Chondrocyte (in vitro differentiated cells): ENCODE measurements around the gene TPGS1. TPM values are rescaled to one million over a fixed set of nuclear protein-coding genes. Genes with fewer than 3 reads are reported as not detected.
A peak's percentile ranks its signal among the peaks of the same experiment; 100 is the strongest.

Experiments used
- DNase-seq: peaks from one replicate; pipeline ENCODE4 v3.0.0; 2021; ENCODE audit warnings: mixed read lengths, low spot score
- H3K27ac Mint-ChIP-seq: one replicate; pipeline ENCODE4 v1.8.0; 2021; ENCODE audit warnings: mild to moderate bottlenecking, moderate library complexity, mixed read lengths; ENCODE audit not compliant: unreplicated experiment
- H3K27me3 Mint-ChIP-seq: 2 replicates; pipeline ENCODE4 v1.8.0; 2021; ENCODE audit warnings: low read depth, mixed read lengths
- H3K36me3 Mint-ChIP-seq: 2 replicates; pipeline ENCODE4 v1.8.0; 2021; ENCODE audit warnings: low read depth, mixed read lengths
- H3K4me1 Mint-ChIP-seq: 2 replicates; pipeline ENCODE4 v1.8.0; 2021; ENCODE audit warnings: low read depth, mild to moderate bottlenecking, mixed read lengths
- H3K4me3 Mint-ChIP-seq: one replicate; pipeline ENCODE4 v1.8.0; 2021; ENCODE audit warnings: mild to moderate bottlenecking, moderate library complexity, mixed read lengths; ENCODE audit not compliant: unreplicated experiment
- H3K9me3 Mint-ChIP-seq: 2 replicates; pipeline ENCODE4 v1.8.0; 2021; ENCODE audit warnings: low read depth, mixed read lengths
- total RNA-seq: library from RNA; stranded (reverse); gene quantifications from 3 replicates; pipeline ENCODE4 v1.2.1, GENCODE V29; 2021
- TF ChIP-seq, protein P1 (sequence below): fragments of 200-600 bp; sonication (generic); IDR thresholded peaks from 2 replicates; pipeline ENCODE4 v1.5.0; 2021; ENCODE audit warnings: antibody characterized with exemption, mild to moderate bottlenecking, moderate library complexity

The TPGS1 gene
- total RNA-seq, 1 donor from 2014 or later = 22.6 TPM

DNA sequence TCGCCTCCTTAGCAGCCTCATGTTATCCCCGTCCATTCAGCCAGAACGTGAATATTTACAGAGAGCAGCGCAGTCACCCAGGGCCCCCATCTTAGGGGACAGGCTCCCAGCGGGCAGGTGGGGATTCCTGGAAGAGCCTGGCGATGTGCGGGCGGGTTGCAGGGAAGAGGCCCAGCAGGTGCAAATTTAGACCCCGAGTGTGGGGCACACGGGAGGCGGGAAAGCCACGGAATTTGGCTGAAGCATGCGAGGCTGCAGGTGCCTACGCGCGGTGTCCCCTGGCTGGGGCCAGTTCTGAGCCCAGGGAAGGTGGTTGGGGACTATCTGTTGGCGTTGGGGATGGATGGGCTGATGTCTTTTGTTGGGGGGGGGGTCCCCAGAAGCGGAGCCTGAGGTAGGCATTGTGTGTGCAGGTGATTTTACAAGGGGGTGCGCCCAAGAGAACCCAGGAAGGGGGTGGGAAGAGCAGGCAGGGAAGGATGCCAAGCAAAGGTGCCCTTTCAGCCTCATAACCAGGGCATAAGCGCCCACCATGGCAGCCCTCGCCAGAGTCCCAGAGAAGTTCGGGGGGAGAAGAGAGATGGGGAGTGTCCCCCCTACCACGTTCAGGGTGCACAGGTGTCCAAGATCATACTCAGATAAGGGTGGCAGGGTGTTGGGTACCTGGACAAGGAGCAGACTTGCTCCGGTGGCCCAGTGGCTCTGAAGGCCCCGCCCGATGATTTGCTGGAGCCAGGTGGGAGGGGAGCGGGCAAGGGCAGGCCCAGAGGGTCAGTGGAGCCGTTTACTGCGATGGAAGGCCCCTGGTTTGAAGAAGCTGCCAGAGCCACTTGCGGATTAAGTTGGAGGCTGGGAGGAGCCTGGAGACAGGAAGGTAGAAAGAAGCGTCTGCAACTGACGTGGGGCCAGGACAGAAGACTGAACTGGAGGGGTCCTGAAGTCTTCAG, 1.2 kb downstream of the TPGS1 start:
- TF ChIP-seq, protein P1, sequence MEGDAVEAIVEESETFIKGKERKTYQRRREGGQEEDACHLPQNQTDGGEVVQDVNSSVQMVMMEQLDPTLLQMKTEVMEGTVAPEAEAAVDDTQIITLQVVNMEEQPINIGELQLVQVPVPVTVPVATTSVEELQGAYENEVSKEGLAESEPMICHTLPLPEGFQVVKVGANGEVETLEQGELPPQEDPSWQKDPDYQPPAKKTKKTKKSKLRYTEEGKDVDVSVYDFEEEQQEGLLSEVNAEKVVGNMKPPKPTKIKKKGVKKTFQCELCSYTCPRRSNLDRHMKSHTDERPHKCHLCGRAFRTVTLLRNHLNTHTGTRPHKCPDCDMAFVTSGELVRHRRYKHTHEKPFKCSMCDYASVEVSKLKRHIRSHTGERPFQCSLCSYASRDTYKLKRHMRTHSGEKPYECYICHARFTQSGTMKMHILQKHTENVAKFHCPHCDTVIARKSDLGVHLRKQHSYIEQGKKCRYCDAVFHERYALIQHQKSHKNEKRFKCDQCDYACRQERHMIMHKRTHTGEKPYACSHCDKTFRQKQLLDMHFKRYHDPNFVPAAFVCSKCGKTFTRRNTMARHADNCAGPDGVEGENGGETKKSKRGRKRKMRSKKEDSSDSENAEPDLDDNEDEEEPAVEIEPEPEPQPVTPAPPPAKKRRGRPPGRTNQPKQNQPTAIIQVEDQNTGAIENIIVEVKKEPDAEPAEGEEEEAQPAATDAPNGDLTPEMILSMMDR = no peak
- Mint-ChIP-seq H3K4me1 (peaks cover 32% of the 10 kb centered on the region), H3K4me3 (peak overlapping the region; percentile 86), H3K27me3 (no peaks in the 10 kb centered on the region), H3K36me3 (peaks cover 3% of the 10 kb centered on the region), H3K27ac (peak overlapping the region; percentile 68), H3K9me3 (no peaks in the 10 kb centered on the region)
- DNase-seq = no peak

DNA sequence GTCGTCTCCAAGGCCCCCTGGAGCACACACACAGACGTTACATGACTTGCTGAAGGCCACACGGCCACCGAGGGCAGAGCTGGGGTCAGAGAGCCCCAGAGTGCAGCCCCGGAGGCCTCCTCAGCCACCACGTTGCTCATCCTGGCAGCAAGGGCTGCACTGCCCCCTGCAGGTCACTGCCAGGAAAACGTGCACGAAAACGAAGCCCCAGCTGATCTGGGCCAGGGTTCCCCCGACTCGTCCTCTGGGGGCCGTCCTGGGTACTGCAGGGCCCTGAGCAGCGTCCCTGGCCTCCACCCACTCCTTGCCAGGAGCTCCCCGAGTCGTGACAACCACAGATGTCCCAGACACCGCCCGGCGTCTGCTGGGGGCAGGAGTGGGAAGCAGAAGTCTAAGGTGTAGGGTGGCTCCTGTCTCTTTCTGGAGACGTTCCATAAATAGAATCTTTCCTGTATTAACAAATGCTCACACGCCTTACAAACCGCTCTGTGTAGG, 3.4 kb downstream of the TPGS1 start:
- peak; percentile 93 for DNase-seq
- peaks cover 32% of the 10 kb centered on the region for H3K4me1 Mint-ChIP-seq
- no peaks in the 10 kb centered on the region for H3K9me3 Mint-ChIP-seq
- peak overlapping the region; percentile 93 for H3K27ac Mint-ChIP-seq
- H3K36me3 Mint-ChIP-seq = peaks cover 3% of the 10 kb centered on the region
- TF ChIP-seq, protein P1 = peak; percentile 99
- H3K4me3 Mint-ChIP-seq = peak overlapping the region; percentile 55
- H3K27me3 Mint-ChIP-seq = no peaks in the 10 kb centered on the region

DNA sequence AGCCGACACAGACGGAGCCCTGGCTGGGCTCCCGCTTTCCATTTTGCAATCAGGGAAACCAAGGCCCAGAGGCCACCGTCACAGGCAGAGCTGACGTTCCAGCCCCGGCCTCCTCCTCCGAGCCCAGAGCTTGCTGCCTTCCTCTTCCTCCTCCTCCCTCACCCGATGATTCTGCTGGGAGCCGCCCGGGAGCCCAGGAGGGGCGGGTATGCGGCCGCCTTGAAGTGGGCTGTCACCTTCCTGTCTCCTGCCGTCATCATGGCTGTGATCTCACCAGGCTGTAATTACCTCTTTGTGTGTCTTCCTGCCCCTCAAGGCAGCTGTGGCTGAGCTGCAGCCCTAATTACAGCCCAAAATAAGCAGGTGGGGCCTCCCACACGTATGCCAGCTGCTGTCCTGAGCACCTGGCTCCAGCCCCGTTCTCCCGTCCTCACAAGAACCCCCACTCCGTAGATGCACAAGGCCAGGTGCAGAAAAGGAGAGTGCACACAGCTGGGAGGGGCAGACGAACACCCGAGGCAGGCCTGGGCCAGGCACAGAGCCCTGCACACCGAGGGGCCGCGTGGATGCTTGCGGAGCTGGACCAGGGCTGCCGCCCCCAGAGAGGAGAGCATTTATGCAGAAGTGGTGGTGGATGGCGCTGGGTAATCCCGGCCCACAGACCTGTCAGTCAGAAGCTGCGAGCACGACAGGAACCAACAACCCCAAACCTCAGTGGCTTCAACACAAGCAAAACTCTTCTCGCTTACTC, 4.0 kb downstream of the TPGS1 start:
- H3K27me3 Mint-ChIP-seq = no peaks in the 10 kb centered on the region
- H3K9me3 Mint-ChIP-seq = no peaks in the 10 kb centered on the region
- H3K36me3 Mint-ChIP-seq = peaks cover 3% of the 10 kb centered on the region
- TF ChIP-seq, protein P1 = no peak
- no peak for DNase-seq
- H3K4me3 Mint-ChIP-seq = peak overlapping the region; percentile 31
- peak overlapping the region; percentile 93 for H3K27ac Mint-ChIP-seq
- H3K4me1 Mint-ChIP-seq = peaks cover 29% of the 10 kb centered on the region

DNA sequence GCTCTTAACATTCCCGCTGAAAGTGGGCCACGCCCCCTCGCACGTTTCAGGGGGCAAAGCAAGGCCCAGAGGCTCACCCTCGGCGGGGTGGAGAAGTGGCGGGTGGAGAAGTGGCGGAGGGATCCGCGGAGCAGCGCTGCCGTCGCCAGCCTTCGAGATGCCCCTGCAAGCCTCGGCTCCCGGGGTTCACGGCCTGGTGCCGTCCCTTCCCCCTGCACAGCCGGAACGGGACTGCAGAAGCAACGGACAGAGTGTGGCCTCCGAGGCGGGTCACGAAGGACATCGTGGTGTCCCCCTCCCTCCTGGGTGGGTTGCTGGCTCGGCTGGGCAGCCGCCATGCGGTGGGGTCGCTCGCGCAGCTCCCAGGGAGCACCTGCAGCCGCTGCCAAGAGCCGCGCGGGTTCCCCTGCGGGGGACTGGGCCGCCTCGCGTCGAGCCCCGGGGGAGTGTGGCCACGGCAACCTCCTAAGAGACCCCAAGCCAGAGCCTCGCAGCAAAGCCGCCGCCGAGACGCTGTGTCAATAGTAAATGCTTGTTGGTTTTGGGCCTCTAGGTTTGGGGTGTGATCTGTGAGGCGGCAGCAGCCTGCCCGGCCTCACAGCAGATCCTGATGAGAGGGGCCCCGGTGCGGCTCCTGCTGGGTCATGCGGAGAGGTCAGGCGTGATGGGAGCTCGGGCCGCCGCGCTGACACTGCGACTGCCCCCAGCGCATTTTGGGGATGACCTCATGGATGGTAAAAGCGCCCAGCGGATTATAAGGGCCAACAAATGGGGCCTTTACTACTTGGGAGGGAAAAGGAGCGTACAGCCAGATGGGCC, 5.5 kb downstream of the TPGS1 start:
- peaks cover 32% of the 10 kb centered on the region for H3K4me1 Mint-ChIP-seq
- DNase-seq = peak; percentile 89
- no peaks in the 10 kb centered on the region for H3K9me3 Mint-ChIP-seq
- H3K4me3 Mint-ChIP-seq = no peak overlapping the region
- no peaks in the 10 kb centered on the region for H3K27me3 Mint-ChIP-seq
- peaks cover 3% of the 10 kb centered on the region for H3K36me3 Mint-ChIP-seq
- TF ChIP-seq, protein P1 = no peak
- H3K27ac Mint-ChIP-seq = no peak overlapping the region
